ENCODE data around the gene AURKAIP1.

Gene AURKAIP1

DNA sequence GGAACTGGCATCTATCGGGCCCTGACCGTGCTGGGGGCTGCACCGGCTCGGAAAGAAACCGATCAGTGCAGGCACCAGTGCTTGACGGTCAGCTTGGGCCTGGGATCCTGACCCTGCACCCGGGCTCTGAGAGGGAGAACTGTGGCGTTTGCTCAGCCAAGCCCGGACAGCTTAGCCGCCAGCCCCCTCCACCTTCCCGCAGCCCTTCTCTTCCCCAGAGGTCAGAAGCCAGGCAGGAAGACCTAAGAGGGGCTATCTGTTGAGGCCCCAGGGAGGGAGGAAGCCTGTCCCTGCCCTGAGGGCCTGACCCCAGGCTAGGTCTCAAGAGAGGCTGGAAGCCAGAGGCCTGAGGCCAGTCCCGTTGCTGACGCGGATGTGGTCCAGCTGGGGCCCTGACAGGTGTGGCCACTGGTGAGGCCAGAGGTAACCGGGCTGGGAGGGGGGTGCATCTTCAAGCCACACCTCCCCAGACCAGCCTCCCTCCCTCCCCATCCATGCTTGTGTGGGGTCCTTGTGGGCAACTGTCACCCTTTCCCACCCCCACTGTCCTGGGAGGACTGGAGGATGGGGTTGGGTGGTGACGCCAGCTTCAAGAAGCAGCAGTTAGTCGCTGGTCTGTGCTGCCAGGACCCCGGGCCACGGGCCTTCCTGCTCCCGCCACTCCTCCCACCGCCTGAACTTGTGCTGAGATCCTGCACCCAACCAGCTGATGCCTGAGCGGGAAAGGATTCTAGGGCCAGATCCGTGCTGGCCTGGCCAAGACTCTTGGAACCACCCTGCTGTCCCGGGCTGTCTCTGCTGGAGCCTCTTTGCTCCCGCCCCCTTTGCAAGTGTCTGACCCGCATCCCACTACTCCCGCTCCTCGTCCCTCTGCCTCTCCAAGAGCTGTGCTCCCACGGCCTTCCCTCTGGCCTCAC is 23.2 kb downstream of the AURKAIP1 start:
- H3K27ac ChIP-seq = peak overlapping the region; percentile 32; the same call in 1 of the 2 replicates
- TF ChIP-seq, protein P1, sequence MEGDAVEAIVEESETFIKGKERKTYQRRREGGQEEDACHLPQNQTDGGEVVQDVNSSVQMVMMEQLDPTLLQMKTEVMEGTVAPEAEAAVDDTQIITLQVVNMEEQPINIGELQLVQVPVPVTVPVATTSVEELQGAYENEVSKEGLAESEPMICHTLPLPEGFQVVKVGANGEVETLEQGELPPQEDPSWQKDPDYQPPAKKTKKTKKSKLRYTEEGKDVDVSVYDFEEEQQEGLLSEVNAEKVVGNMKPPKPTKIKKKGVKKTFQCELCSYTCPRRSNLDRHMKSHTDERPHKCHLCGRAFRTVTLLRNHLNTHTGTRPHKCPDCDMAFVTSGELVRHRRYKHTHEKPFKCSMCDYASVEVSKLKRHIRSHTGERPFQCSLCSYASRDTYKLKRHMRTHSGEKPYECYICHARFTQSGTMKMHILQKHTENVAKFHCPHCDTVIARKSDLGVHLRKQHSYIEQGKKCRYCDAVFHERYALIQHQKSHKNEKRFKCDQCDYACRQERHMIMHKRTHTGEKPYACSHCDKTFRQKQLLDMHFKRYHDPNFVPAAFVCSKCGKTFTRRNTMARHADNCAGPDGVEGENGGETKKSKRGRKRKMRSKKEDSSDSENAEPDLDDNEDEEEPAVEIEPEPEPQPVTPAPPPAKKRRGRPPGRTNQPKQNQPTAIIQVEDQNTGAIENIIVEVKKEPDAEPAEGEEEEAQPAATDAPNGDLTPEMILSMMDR (conservative IDR thresholded peaks at IDR 0.05) = no peak

DNA sequence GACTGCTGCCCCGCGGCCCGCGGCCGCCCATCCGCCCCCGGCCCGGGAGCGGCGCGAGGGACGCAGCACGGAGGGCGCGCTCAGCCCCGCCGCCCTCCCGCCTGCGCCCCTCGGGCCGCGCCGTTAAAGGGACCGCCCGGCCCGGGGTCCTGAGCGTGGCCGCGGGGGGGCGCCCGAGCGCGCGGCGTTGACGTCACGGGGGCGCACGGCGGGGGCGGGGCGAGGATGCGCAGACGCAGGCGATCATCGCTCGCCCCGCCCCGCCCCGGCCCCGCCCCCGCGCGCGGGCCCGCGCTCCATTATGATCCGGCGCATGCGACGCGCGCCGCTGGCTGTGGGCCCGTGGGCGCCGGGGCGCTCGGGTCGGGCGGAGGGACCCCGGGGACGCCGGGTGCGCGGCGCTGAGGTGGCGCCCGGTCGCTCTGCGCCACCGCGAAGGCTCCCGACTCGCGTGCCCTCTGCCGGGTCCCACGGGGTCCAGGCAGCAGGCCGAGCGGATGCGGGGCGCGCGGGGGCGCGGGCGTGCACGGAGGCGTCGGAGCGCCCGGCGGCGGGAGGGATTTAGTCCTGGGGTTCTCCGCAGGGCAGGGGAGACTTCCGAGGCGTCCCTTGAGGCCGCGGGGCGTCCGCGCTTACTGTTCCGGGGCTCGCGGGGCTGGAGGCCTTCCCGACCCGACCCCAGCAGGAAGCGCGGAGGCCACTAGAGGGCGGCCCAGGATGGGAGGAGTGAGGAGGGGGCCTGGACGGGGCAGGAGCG is 25.6 kb downstream of the AURKAIP1 start, which contains the start of gene DVL1:
Gene DVL1, minus strand, starts transcription at position 163 of the 757 bp plus-strand sequence. CDS start 353 bp downstream, outside the sequence.
- TF ChIP-seq, protein P1 (conservative IDR thresholded peaks at IDR 0.05) = peak; percentile 76
- H3K27ac ChIP-seq = peak within 1 kb of the TSS; percentile 93

DNA sequence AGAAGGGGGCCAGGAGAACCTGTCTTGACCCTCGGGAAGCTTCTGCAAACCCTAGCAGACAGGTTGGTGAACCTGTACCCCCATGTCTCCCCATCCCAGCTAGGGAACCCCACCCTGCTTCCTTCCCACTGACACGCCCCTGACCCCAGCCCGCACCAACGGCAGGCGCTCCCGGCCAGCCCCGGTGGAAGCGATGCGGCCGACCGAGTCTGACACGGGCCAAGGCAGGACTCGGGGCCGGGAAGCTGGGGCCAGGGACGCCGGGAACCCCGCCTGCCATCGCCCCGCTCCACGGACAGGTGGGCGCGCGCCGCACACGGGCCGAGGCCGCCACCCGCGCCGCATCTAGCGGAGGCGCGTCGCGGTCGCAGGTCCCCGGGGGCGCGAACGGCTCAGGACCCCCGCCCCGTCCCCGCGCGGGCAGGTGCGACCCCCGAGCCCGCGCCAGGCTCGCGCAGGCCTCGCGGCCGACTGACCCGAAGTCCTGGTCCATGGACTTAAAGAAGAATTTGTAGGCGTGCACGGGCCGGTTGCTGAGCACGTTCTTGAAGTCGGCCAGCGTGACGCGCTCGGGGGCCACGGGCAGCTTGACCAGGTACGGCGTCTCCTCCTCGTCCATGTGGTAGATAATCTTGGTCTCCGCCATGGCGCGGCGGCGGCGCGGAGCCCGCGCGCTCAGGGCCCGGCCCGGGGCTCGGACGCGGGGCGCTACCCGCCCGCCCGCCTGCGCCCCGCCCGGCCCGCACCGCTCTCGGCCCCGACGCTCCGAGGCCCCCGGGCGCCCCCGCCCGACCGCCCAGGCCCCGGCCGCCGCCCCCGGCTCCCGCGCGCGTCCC is 26.4 kb downstream of the AURKAIP1 start:
- TF ChIP-seq, protein P1 (conservative IDR thresholded peaks at IDR 0.05) = no peak
- peak overlapping the region; percentile 93 for H3K27ac ChIP-seq

DNA sequence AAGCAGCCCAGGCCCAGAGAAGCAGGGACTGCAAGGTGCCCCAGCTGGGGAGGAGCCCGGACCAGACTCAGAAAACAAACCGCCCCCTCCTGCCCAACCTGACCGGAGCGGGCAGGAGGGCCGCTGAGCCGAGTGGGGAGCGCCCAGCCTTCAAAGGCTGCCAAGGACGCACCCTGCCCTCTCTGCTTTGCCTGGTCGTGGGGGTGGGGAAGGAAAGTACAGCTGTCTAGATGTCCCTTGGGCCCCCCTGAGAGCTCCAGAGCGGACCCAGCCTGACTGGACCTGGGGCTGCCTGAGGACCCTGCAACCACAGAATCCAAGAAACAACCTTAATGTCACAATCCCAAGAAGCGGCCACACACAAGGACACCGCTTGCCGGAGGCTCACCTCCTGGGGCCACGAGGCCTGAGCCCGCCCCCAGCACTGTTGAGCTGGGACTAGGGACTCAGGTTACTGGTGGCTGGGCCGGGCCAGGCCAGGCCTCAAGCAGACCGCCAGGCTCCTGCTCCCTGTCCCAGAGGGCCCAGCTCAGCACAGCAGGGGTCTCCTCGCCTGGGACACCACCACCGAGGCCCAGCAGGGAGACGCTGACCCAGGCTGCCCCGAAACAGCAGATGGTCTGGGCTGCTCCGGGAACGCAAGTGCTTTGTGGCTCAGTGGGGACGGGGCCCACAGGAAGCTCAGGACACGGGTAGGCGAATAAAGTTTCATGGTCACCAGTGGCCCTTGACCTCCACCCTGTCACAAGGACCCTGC is 27.2 kb downstream of the AURKAIP1 start:
- H3K27ac ChIP-seq = peak overlapping the region; percentile 93
- TF ChIP-seq, protein P1 (conservative IDR thresholded peaks at IDR 0.05) = no peak

DNA sequence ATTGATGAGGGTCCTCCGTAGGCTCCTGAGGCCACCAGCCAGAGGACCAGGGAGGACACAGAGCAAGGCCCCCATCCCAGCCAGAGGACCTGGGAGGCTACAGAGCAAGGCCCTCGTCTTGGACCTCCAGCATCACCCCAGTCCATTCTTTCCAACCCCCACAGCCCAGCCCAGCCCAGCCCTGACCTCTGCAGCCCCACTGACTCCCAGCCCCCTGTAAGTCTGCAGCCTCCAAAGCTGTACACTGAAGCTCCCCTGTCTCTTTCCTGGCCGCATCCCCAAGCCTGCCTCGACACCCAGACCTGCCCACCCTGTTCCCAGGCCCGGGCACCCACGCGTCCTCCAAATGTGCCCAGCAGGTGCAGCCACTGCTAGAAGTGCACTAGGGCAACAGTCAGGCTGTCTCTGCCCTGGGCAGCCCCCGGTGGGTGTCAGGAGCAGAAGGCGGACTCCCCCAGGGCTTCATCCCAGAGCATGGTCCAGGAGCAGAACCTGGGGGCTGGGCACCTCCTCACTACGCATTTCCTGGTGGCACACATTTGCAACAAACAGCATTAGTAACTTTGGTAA is 27.9 kb downstream of the AURKAIP1 start:
- H3K27ac ChIP-seq = peak overlapping the region; percentile 93
- TF ChIP-seq, protein P1 (conservative IDR thresholded peaks at IDR 0.05) = no peak

DNA sequence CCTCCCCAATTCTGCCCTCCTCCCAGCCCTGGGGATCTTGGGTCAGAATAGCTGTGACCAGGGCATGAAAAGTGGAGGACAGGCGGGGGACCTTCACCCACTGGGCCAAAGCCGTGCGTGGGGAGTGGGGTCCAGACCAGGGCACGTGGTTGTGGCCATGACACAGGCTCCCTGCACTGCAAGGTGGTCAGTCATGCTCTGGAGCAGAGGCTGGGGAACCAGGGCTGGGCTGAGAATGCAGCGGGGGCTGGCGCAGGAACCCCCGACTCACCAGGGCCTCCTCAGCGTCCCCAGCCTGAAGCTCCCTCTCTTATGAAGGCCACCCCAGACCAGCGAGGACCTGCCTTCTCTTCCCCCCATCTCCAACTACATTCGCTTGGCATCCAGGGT is 28.5 kb downstream of the AURKAIP1 start:
- peak overlapping the region; percentile 93; the same call in 1 of the 2 replicates for H3K27ac ChIP-seq
- TF ChIP-seq, protein P1 (conservative IDR thresholded peaks at IDR 0.05) = no peak
